ENCODE data around the gene KCNH2.

- no peak for TF ChIP-seq POLR2A (IDR thresholded peaks at IDR 0.05; ENCODE audit: low read depth, low read length)
- no peak for TF ChIP-seq POLR2AphosphoS5 (IDR thresholded peaks at IDR 0.05; ENCODE audit: low read depth, low read length)
Observed at GRCh38 chr7:150999497-151000230, 21.5 kb upstream of the KCNH2 start.

Data from GM12892 (cell line).